NCI-H345 treated with DMSO at 0.1 percent for 48 hours (cell line): ENCODE measurements around the gene TENM3.

Experiments used
- DNase-seq: peaks from one replicate; lab custom pipeline; 2025; ENCODE audit not compliant: unreplicated experiment; lab: John Stamatoyannopoulos, UW

Gene TENM3

GRCh38 chr4:182391111-182391684 lies 148.0 kb downstream of the TENM3 start:
- DNase-seq = no peak

GRCh38 chr4:182394181-182394580 lies 151.0 kb downstream of the TENM3 start:
- no peak for DNase-seq

- no peak for DNase-seq
These were observed 156.9 kb downstream of the TENM3 start for GRCh38 chr4:182400081-182400480.

- no peak for DNase-seq
These were observed 157.6 kb downstream of the TENM3 start for GRCh38 chr4:182400790-182401189.

GRCh38 chr4:182404376-182404775 lies 161.2 kb downstream of the TENM3 start:
- DNase-seq = no peak

- DNase-seq = no peak
These were observed 161.9 kb downstream of the TENM3 start for GRCh38 chr4:182405087-182405486.

- no peak for DNase-seq
These were observed 166.1 kb downstream of the TENM3 start for GRCh38 chr4:182409271-182409670.

GRCh38 chr4:182411391-182411790 lies 168.2 kb downstream of the TENM3 start:
- no peak for DNase-seq

- no peak for DNase-seq
These were observed 170.3 kb downstream of the TENM3 start for GRCh38 chr4:182413550-182413949.

- no peak for DNase-seq
These were observed 171.9 kb downstream of the TENM3 start for GRCh38 chr4:182415116-182415515.

- no peak for DNase-seq
These were observed 172.9 kb downstream of the TENM3 start for GRCh38 chr4:182416067-182416466.

GRCh38 chr4:182418054-182418734 lies 175.0 kb downstream of the TENM3 start:
- DNase-seq = no peak

- DNase-seq = no peak
These were observed 177.0 kb downstream of the TENM3 start for GRCh38 chr4:182420189-182420588.

- DNase-seq = no peak
These were observed 178.6 kb downstream of the TENM3 start for GRCh38 chr4:182421753-182422152.

- DNase-seq = no peak
These were observed 182.1 kb downstream of the TENM3 start for GRCh38 chr4:182425302-182425701.

- no peak for DNase-seq
These were observed 183.7 kb downstream of the TENM3 start for GRCh38 chr4:182426901-182427300.

GRCh38 chr4:182427554-182427953 lies 184.4 kb downstream of the TENM3 start:
- no peak for DNase-seq

GRCh38 chr4:182429896-182430295 lies 186.7 kb downstream of the TENM3 start:
- DNase-seq = no peak

- DNase-seq = no peak
These were observed 189.6 kb downstream of the TENM3 start for GRCh38 chr4:182432819-182433218.

GRCh38 chr4:182434720-182435119 lies 191.5 kb downstream of the TENM3 start:
- DNase-seq = no peak

GRCh38 chr4:182435401-182435800 lies 192.2 kb downstream of the TENM3 start:
- DNase-seq = no peak

GRCh38 chr4:182443070-182443469 lies 199.9 kb downstream of the TENM3 start:
- no peak for DNase-seq

GRCh38 chr4:182447767-182448280 lies 204.6 kb downstream of the TENM3 start:
- DNase-seq = no peak
